Measurements from ENCODE around the gene TAC3. TPM values are rescaled to one million over a fixed set of nuclear protein-coding genes. Genes with fewer than 3 reads are reported as not detected.
"Not testable (repeated sequence)": the region's sequence is repeated elsewhere in the genome, so short reads cannot be mapped to it uniquely, and the experiment has no call there.

Gene TAC3
- total RNA-seq, 1 donor from 2014 or later: not detected

- intact Hi-C loops (cut with DNase I): no loop called here
- H3K4me3 ChIP-seq: no peak overlapping the region
- TF ChIP-seq, protein P1, sequence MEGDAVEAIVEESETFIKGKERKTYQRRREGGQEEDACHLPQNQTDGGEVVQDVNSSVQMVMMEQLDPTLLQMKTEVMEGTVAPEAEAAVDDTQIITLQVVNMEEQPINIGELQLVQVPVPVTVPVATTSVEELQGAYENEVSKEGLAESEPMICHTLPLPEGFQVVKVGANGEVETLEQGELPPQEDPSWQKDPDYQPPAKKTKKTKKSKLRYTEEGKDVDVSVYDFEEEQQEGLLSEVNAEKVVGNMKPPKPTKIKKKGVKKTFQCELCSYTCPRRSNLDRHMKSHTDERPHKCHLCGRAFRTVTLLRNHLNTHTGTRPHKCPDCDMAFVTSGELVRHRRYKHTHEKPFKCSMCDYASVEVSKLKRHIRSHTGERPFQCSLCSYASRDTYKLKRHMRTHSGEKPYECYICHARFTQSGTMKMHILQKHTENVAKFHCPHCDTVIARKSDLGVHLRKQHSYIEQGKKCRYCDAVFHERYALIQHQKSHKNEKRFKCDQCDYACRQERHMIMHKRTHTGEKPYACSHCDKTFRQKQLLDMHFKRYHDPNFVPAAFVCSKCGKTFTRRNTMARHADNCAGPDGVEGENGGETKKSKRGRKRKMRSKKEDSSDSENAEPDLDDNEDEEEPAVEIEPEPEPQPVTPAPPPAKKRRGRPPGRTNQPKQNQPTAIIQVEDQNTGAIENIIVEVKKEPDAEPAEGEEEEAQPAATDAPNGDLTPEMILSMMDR (IDR thresholded peaks at IDR 0.05): no peak
- H3K36me3 ChIP-seq: no peaks in the 10 kb centered on the region
- peaks cover 54% of the 10 kb centered on the region for H3K4me1 ChIP-seq
- DNase-seq: no peak
- ATAC-seq: no peak
- H3K27me3 ChIP-seq (ENCODE audit: low read depth): no peaks in the 10 kb centered on the region
- H3K27ac ChIP-seq: no peak overlapping the region
- no peaks in the 10 kb centered on the region for H3K9me3 ChIP-seq
These were observed 26.3 kb downstream of the TAC3 start for GRCh38 chr12:56989861-56990610.

DNA sequence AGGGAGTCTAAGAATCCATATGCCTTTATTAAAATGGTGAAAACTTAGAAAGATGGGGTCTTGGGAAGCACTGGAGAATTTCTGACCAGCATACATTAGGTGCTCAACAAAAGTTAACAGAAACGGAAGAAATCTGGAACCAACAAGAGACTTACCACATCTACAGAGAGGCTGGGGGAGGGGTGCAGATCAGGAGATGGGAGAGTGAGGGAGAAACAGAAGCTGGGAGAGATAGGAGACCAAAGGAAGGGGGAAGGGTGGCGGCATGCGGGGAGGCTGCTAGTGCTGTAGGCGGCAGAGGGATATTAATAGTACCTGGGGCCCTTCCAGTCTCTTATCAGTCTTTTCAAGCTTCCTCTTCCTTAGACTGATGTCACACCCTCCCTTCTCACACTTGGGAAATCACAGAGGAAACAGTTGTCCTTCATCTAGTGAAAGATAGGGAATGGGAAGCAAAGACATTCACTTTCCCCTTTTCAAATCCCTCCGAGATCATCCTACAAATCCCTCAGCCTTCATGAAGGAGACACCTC is 28.1 kb downstream of the TAC3 start:
- TF ChIP-seq, protein P1 (IDR thresholded peaks at IDR 0.05): no peak
- Histone ChIP-seq H3K27ac (no peak overlapping the region), H3K9me3 (no peaks in the 10 kb centered on the region), H3K36me3 (no peaks in the 10 kb centered on the region), H3K27me3 (ENCODE audit: low read depth) (no peaks in the 10 kb centered on the region), H3K4me1 (peaks cover 54% of the 10 kb centered on the region), H3K4me3 (no peak overlapping the region)
- intact Hi-C loops (cut with DNase I): no loop called here
- DNase-seq (no peak), ATAC-seq (peak; percentile 30 to 34)

DNA sequence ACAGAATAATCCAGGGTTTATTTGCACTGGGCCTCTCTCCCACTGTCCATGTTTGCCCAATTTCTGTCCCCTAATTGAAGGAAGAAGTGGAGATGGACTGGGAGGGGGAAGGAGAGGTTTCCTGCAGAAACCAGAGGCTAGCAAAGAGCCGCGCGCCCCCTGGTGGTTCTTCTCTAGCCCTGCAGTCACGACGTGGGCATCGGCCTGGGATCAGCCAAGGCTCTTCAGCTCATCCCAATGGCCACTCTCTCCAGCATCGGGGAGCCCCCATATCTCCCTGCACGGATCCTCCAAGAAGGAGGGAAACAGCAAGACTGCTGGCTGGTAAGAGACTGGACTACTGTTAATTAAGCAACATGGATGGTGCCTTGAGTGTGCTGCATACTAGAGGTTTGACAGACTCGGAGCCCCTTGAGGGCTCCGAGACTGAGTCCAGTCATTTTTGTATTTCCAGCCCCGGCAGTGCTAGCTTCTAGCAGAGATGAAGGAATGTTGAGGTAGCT is 28.7 kb downstream of the TAC3 start:
- no peaks in the 10 kb centered on the region for H3K9me3 ChIP-seq
- DNase-seq (peak; percentile 90), ATAC-seq (peak; percentile 90)
- no peak overlapping the region for H3K27ac ChIP-seq
- H3K27me3 ChIP-seq (ENCODE audit: low read depth): no peaks in the 10 kb centered on the region
- peaks cover 54% of the 10 kb centered on the region for H3K4me1 ChIP-seq
- no peaks in the 10 kb centered on the region for H3K36me3 ChIP-seq
- intact Hi-C loops (cut with DNase I): no loop called here
- TF ChIP-seq, protein P1 (IDR thresholded peaks at IDR 0.05): peak; percentile 94
- no peak overlapping the region for H3K4me3 ChIP-seq

DNA sequence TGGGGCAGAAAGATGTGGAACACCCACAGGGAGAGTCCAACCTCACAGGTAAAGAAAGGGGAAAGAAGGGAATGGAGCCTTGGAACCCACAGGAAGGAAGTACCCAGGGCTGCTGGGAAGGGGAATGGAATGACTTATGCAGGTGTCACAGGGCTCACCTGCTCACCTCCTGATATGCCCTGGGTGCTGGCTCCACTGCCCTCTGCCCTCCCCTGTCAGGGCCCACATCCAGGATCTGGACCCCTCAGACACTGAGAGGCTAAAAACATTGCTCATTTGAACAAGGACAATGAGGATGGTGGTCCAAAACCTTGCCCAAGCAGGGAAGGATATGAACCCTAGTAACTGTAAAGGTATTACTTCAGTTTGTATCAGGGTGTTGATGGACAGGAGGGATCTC is 29.3 kb downstream of the TAC3 start:
- ATAC-seq: peak in 1 of 2 donors; percentile 13
- H3K27me3 ChIP-seq (ENCODE audit: low read depth): no peaks in the 10 kb centered on the region
- TF ChIP-seq, protein P1 (IDR thresholded peaks at IDR 0.05): no peak

GRCh38 chr12:56985714-56986113 is 30.6 kb downstream of the TAC3 start:
- H3K27me3 ChIP-seq (ENCODE audit: low read depth); H3K4me3 ChIP-seq; H3K36me3 ChIP-seq; H3K27ac ChIP-seq; intact Hi-C loops (cut with DNase I); DNase-seq; H3K9me3 ChIP-seq: not testable (repeated sequence)
- ATAC-seq: peak; percentile 71 to 79
- H3K4me1 ChIP-seq: peaks cover 36% of the 10 kb centered on the region

More for the DNA sequence above, 29.3 kb downstream of the TAC3 start:
- Histone ChIP-seq H3K36me3 (no peaks in the 10 kb centered on the region), H3K4me1 (peaks cover 49% of the 10 kb centered on the region), H3K27ac (no peak overlapping the region), H3K4me3 (no peak overlapping the region), H3K9me3 (no peaks in the 10 kb centered on the region)
- no peak for DNase-seq
- intact Hi-C loops (cut with DNase I): no loop called here

DNA sequence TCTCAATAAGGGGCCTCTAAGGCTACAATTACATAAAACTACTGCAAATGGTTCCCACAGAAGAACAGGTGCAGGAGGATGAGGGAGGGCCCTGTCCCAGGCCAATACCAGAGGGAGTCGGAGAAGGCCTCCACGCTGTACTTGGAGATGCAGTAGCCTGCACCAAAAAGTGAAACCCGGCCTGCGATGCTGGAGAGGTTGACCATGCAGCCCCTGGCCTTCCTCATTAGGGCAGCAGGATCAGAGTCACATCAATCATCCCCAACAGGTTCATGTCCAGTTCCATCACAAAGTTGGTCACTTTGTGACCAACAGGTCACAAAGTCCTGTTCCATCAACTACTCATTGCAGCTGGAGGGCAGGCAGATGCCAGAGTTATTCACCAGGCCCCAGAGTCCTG is 32.9 kb downstream of the TAC3 start:
- H3K4me1 ChIP-seq: peaks cover 18% of the 10 kb centered on the region
- H3K27ac ChIP-seq: no peak overlapping the region
- H3K36me3 ChIP-seq: no peaks in the 10 kb centered on the region
- TF ChIP-seq, protein P1 (IDR thresholded peaks at IDR 0.05): no peak
- H3K27me3 ChIP-seq (ENCODE audit: low read depth): no peaks in the 10 kb centered on the region
- DNase-seq (no peak), ATAC-seq (no peak)
- no peak overlapping the region for H3K4me3 ChIP-seq
- H3K9me3 ChIP-seq: no peaks in the 10 kb centered on the region
- intact Hi-C loops (cut with DNase I): no loop called here

- intact Hi-C loops (cut with DNase I); H3K27me3 ChIP-seq (ENCODE audit: low read depth); H3K27ac ChIP-seq; H3K4me3 ChIP-seq; DNase-seq; ATAC-seq; H3K9me3 ChIP-seq; H3K36me3 ChIP-seq: not testable (repeated sequence)
- peaks cover 11% of the 10 kb centered on the region for H3K4me1 ChIP-seq
These were observed 33.6 kb downstream of the TAC3 start for GRCh38 chr12:56982578-56983236.

All from lower lobe of right lung (tissue), 2 donors.